ENCODE data around the gene SLC8A1.

DNA sequence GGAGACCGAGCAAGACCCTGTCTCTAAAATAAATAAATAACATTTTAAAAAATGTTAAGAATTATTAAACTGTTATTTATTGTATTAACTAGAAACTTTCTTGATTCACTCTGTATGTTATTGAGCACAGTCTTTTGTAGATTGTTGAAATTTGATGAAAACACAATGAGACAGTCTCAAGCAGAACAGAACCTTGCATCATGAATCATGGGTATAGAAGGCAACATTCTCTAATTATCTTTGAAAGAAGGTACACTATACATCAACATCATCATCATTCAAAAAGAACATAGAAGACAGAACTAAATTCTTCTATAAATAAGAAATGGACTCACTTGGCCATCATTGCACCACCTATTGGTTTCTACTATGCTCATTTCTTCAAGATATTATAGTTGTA lies 67.7 kb downstream of the SLC8A1 start:
- TF ChIP-seq, protein P1, sequence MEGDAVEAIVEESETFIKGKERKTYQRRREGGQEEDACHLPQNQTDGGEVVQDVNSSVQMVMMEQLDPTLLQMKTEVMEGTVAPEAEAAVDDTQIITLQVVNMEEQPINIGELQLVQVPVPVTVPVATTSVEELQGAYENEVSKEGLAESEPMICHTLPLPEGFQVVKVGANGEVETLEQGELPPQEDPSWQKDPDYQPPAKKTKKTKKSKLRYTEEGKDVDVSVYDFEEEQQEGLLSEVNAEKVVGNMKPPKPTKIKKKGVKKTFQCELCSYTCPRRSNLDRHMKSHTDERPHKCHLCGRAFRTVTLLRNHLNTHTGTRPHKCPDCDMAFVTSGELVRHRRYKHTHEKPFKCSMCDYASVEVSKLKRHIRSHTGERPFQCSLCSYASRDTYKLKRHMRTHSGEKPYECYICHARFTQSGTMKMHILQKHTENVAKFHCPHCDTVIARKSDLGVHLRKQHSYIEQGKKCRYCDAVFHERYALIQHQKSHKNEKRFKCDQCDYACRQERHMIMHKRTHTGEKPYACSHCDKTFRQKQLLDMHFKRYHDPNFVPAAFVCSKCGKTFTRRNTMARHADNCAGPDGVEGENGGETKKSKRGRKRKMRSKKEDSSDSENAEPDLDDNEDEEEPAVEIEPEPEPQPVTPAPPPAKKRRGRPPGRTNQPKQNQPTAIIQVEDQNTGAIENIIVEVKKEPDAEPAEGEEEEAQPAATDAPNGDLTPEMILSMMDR (IDR thresholded peaks at IDR 0.05) = no peak
- no peak for TF ChIP-seq POLR2A (IDR thresholded peaks at IDR 0.05)

Measured in adrenal gland (tissue), 5 donors.